Measurements from ENCODE around the gene KIF5A.

The KIF5A gene

GRCh38 chr12:57620936-57621496, 71.2 kb downstream of the KIF5A start:
- ATAC-seq (replicated peaks; ENCODE audit: extremely low read depth, poor library complexity, severe bottlenecking): no peak

DNA sequence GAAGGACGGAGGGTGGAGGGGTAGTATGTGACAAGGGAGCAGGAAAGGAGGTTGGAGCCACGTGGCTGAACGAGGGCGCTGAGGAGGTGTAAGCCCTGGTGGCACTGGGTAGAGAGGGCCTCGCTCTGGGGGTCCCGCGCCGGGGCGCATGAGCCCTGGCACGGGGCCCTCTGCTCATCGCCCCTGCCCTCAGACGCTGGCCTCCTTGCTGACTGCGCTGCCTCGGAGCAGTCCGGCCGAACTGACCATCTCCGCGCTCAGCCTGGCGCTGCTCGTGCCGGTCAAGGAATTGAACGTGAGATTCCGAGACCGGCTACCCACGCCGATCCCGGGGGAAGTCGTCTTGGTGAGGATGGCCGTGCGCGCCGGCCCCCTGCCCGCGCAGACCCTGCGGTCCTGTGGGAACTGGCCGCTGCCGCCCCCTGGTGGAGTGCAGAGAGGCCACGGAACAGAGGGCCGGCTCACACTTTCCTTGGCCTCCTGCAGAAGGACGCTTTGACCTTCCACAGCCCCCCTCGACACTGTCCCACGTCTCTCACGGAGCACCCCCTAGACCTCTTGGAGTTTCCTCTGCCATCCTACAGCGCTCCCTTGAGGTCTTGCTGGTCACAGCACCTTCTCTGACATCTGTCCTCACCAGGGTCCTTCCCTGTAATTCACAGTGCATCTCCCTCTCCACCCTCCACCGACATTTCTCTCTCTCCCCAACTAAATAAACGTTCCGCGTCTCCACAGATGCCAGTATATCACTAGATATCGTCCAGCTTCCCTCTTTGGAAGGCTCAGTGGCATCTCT, 71.9 kb downstream of the KIF5A start:
- Mint-ChIP-seq H3K4me3 (peak overlapping the region; percentile 76), H3K27ac (ENCODE audit: low read depth) (no peak overlapping the region), H3K9me3 (no peaks in the 10 kb centered on the region), H3K27me3 (peaks cover 100% of the 10 kb centered on the region), H3K4me1 (peaks cover 22% of the 10 kb centered on the region), H3K36me3 (ENCODE audit: insufficient read depth) (peaks cover 6% of the 10 kb centered on the region)
- peak in 1 of 2 donors; percentile 46 for DNase-seq (ENCODE audit: low spot score in 2 of 2)
- ATAC-seq (replicated peaks; ENCODE audit: extremely low read depth, poor library complexity, severe bottlenecking): peak; percentile 56

More at GRCh38 chr12:57620936-57621496, 71.2 kb downstream of the KIF5A start:
- Mint-ChIP-seq H3K27me3 (peaks cover 98% of the 10 kb centered on the region), H3K27ac (ENCODE audit: low read depth) (no peak overlapping the region), H3K4me1 (peaks cover 22% of the 10 kb centered on the region), H3K9me3 (no peaks in the 10 kb centered on the region), H3K4me3 (peak overlapping the region; percentile 76), H3K36me3 (ENCODE audit: insufficient read depth) (peaks cover 6% of the 10 kb centered on the region)
- no peak for DNase-seq (ENCODE audit: low spot score in 2 of 2)

DNA sequence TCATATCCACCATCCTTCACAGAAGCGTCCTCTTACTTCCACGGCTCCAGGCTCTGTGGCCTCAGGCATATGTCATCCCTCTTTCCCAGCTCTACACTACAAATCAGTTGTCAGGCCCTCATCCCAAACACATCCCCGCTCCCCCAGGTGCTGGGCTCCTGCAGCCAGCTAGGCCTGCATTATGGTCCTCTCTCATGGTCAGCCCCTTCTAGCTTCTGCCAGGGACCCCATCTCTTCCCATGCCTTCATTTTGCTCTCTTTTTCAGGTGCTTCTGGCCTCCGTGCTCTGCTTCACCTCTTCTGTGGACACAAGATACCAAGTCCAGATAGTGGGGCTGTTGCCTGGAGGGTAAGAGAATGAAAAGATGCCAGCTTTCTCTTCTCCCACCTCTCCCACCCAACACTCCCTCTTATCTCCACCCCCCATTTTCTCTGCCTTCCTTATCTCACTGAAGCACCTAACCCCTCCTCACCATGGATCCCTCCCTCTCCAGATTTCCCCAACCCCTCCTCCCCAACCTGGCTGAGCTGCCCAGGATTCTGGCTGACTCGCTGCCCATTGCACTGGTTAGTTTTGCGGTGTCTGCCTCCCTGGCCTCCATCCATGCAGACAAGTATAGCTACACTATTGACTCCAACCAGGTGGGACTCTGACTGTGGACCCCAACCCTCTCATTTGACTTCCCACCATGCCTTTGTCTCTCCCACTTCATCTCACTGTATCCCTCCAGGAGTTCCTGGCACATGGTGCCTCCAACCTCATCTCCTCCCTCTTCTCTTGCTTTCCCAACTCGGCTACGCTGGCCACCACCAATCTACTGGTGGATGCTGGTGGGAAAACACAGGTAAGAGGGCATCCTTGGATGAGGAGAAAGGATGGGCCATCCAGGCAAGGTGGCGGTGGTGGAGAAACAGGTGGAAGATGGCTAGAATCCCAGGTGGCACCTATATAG, 72.7 kb downstream of the KIF5A start:
- H3K4me1 Mint-ChIP-seq: peaks cover 22% of the 10 kb centered on the region
- peak overlapping the region; percentile 76 for H3K4me3 Mint-ChIP-seq
- no peak for ATAC-seq (replicated peaks; ENCODE audit: extremely low read depth, poor library complexity, severe bottlenecking)
- no peak for DNase-seq (ENCODE audit: low spot score in 2 of 2)
- H3K27me3 Mint-ChIP-seq: peaks cover 99% of the 10 kb centered on the region
- no peaks in the 10 kb centered on the region for H3K9me3 Mint-ChIP-seq
- H3K36me3 Mint-ChIP-seq (ENCODE audit: insufficient read depth): peaks cover 6% of the 10 kb centered on the region
- no peak overlapping the region for H3K27ac Mint-ChIP-seq (ENCODE audit: low read depth)

- Mint-ChIP-seq H3K36me3 (ENCODE audit: insufficient read depth) (peaks cover 6% of the 10 kb centered on the region), H3K27me3 (peaks cover 99% of the 10 kb centered on the region), H3K4me3 (no peak overlapping the region), H3K4me1 (peaks cover 22% of the 10 kb centered on the region), H3K27ac (ENCODE audit: low read depth) (no peak overlapping the region), H3K9me3 (no peaks in the 10 kb centered on the region)
- ATAC-seq (replicated peaks; ENCODE audit: extremely low read depth, poor library complexity, severe bottlenecking) (no peak), DNase-seq (ENCODE audit: low spot score in 2 of 2) (no peak)
Observed at GRCh38 chr12:57623385-57623784, 73.5 kb downstream of the KIF5A start.

DNA sequence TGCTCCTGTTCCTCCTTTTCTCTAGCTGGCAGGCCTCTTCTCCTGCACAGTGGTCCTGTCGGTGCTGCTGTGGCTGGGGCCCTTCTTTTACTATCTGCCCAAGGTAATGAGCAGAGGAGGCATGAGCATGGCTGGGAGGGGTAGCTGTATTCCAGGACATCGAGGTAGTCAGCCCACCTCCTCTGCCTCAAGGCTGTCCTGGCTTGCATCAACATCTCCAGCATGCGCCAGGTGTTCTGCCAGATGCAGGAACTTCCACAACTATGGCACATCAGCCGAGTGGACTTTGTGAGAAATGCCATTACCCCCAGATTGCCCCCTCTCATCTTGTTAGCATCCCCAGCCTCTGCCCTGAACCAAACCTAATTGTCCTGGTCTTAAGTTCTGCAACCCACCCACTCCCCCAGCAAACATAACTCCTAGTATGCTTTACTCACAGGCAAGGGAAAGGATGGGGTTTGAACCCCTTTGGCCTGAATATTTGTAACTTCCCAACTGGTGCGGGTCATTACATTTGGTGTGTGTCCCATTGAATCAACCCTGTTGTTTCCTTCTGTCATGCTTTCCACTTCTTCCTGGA, 74.1 kb downstream of the KIF5A start:
- Mint-ChIP-seq H3K27me3 (peaks cover 99% of the 10 kb centered on the region), H3K4me1 (peaks cover 22% of the 10 kb centered on the region), H3K4me3 (no peak overlapping the region), H3K9me3 (no peaks in the 10 kb centered on the region), H3K36me3 (ENCODE audit: insufficient read depth) (peaks cover 6% of the 10 kb centered on the region), H3K27ac (ENCODE audit: low read depth) (no peak overlapping the region)
- ATAC-seq (replicated peaks; ENCODE audit: extremely low read depth, poor library complexity, severe bottlenecking): no peak
- no peak for DNase-seq (ENCODE audit: low spot score in 2 of 2)

DNA sequence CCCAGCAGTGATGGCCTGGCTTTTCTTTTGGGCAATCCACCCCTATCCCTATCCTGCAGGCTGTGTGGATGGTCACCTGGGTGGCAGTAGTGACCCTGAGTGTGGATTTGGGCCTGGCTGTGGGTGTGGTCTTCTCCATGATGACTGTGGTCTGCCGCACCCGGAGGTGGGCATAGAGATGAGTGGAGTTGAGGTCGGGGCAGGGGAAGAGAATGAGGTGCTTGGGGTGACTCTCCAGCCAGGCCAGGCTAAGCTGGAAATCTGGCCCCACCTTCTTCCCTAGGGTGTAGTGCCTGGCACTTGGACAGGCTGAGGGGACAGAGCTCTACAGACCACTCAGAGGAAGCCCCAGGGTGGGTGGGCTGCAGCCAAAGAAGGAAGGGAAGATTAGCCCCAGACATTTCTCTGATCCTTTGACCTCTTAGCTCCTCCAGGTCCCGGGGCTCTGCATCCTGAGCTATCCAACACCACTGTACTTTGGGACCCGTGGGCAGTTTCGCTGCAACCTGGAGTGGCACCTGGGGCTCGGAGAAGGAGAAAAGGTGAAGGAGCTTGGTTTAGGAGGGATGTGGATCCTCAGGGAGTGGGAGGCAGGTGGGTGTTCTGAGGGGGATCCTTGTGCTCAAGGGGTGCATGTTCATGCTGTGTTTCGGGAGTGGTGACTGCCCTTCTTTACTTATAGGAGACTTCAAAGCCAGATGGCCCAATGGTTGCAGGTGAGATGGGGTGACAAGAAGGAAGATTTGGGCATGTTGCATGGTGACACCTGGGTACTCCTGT, 74.8 kb downstream of the KIF5A start:
- Mint-ChIP-seq H3K9me3 (no peaks in the 10 kb centered on the region), H3K4me1 (peaks cover 22% of the 10 kb centered on the region), H3K4me3 (no peak overlapping the region), H3K27ac (ENCODE audit: low read depth) (no peak overlapping the region), H3K27me3 (peaks cover 94% of the 10 kb centered on the region), H3K36me3 (ENCODE audit: insufficient read depth) (peaks cover 6% of the 10 kb centered on the region)
- ATAC-seq (replicated peaks; ENCODE audit: extremely low read depth, poor library complexity, severe bottlenecking) (no peak), DNase-seq (ENCODE audit: low spot score in 2 of 2) (no peak)

DNA sequence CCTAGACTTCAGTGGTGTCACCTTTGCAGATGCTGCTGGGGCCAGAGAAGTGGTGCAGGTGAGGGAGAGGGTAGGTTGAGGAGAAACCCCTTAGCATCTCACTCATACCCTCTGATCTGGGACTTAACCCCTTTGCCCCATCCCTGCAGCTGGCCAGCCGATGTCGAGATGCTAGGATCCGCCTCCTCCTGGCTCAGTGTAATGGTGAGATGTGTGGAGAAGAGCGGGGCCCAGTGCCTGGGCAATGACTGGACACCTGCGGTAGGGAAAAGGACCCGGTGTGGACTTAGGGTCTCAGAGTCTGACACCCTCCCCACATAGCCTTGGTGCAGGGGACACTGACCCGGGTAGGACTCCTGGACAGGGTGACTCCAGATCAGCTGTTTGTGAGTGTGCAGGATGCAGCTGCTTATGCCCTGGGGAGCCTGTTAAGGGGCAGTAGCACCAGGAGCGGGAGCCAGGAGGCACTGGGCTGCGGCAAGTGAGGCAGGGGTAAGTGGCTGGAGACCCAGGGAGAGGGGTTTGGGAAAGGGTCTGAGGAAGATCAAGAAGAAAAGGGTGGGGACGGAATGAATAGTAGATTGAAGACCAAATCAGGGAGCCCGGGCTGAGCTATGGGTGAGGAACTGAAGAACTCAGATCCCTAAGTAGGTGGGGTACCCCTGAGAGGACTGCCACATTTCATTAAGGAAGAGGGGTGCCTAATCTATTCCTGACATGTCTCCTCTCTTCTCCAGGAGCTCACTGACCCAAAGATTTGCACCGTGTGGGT, 75.6 kb downstream of the KIF5A start:
- Mint-ChIP-seq H3K27ac (ENCODE audit: low read depth) (no peak overlapping the region), H3K4me1 (peaks cover 19% of the 10 kb centered on the region), H3K36me3 (ENCODE audit: insufficient read depth) (peaks cover 5% of the 10 kb centered on the region), H3K4me3 (no peak overlapping the region), H3K27me3 (peaks cover 91% of the 10 kb centered on the region), H3K9me3 (no peaks in the 10 kb centered on the region)
- DNase-seq (ENCODE audit: low spot score in 2 of 2) (no peak), ATAC-seq (replicated peaks; ENCODE audit: extremely low read depth, poor library complexity, severe bottlenecking) (no peak)

GRCh38 chr12:57626111-57626920, 76.5 kb downstream of the KIF5A start:
- no peak overlapping the region for H3K4me3 Mint-ChIP-seq
- no peak overlapping the region for H3K27ac Mint-ChIP-seq (ENCODE audit: low read depth)
- ATAC-seq (replicated peaks; ENCODE audit: extremely low read depth, poor library complexity, severe bottlenecking): no peak

DNA sequence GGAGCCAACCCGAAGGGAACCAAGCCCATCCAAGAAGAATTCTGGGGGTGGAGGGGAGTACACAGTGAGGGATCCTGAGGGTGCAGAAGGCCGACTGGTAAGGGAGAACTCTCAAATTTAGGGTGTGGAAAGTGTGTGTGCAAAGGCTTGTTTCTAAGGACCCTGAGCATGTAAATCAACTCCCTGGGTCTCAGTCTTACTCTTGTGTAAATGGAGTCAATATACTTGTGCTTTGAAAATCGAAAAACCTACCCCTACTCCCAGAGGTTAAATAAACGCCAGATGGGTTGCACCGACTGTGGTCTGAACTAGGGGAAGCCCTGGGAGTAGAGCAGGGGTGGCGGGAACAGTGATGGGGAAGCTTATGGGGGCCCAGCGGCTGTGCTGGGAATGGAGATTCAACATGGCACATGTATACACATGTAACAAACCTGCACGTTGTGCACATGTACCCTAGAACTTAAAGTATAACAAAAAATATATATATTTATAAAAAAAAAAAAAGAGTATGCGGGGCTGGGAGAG, 77.1 kb downstream of the KIF5A start:
- no peaks in the 10 kb centered on the region for H3K9me3 Mint-ChIP-seq
- no peak overlapping the region for H3K27ac Mint-ChIP-seq (ENCODE audit: low read depth)
- H3K4me3 Mint-ChIP-seq: no peak overlapping the region
- H3K27me3 Mint-ChIP-seq: peaks cover 91% of the 10 kb centered on the region
- ATAC-seq (replicated peaks; ENCODE audit: extremely low read depth, poor library complexity, severe bottlenecking) (no peak), DNase-seq (ENCODE audit: low spot score in 2 of 2) (no peak)
- H3K4me1 Mint-ChIP-seq: peaks cover 7% of the 10 kb centered on the region
- H3K36me3 Mint-ChIP-seq (ENCODE audit: insufficient read depth): no peaks in the 10 kb centered on the region

More at GRCh38 chr12:57626111-57626920, 76.5 kb downstream of the KIF5A start:
- peaks cover 10% of the 10 kb centered on the region for H3K4me1 Mint-ChIP-seq
- peaks cover 91% of the 10 kb centered on the region for H3K27me3 Mint-ChIP-seq
- H3K36me3 Mint-ChIP-seq (ENCODE audit: insufficient read depth): peaks cover under 1% of the 10 kb centered on the region
- DNase-seq (ENCODE audit: low spot score in 2 of 2): no peak
- no peaks in the 10 kb centered on the region for H3K9me3 Mint-ChIP-seq

DNA sequence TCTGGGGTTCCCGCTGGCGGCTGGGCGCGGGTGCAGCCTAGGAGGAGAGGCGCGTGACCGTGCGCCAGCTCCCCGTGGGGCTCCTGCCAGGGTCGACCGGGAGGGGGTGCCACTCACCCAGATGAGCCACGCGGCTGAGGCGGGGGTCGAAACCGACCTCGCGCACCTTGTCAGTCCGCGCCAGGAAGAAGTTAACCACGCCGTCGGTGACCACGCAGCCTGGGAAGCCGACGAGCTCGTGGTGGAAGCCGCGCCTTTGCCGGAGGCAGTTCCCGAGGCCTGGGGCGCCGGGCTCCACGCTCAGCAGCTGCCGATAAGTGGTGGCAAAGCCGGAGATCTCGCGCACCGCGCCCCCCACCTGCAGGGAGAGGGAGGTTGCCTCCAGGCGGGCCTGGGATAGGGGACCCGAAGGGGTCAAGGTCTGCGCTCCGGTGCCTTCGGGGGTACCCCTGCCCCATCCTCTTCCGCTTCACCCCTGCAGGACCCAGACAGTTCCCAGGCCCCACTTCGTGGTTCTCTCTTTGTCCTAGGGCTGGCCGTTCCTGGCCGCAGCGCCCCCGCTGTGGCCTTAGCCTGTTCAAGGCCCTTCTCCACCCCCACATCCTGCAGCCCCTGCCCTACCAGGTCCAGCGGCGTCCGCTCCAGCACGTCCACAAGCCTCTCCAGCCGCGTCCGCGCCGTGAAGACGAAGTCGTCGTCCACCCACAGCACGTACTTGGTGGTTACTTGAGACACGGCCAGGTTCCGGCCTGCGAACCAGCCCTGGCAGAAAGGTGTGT, 77.8 kb downstream of the KIF5A start:
- Mint-ChIP-seq H3K27me3 (peaks cover 90% of the 10 kb centered on the region), H3K27ac (ENCODE audit: low read depth) (no peak overlapping the region), H3K4me3 (peak overlapping the region; percentile 8), H3K36me3 (ENCODE audit: insufficient read depth) (no peaks in the 10 kb centered on the region), H3K9me3 (no peaks in the 10 kb centered on the region), H3K4me1 (peaks cover 9% of the 10 kb centered on the region)
- no peak for ATAC-seq (replicated peaks; ENCODE audit: extremely low read depth, poor library complexity, severe bottlenecking)
- DNase-seq (ENCODE audit: low spot score in 2 of 2): peak in 1 of 2 donors; percentile 13

Measured in central memory CD8-positive, alpha-beta T cell (primary cell).